Activated naive CD4-positive, alpha-beta T cell treated with anti-CD3 and anti-CD28 coated beads, Interleukin-2, amount 50 U/mL, for 24 hours (primary cell): ENCODE data around the gene OGDH.

Source experiments
- H3K27ac Mint-ChIP-seq: one replicate; pipeline ENCODE4 v1.8.0; 2021; ENCODE audit warnings: mild to moderate bottlenecking, mixed read lengths
- H3K27me3 Mint-ChIP-seq: one replicate; pipeline ENCODE4 v1.8.0; 2021; ENCODE audit warnings: mixed read lengths
- H3K36me3 Mint-ChIP-seq: one replicate; pipeline ENCODE4 v1.8.0; 2021; ENCODE audit warnings: mixed read lengths
- H3K4me1 Mint-ChIP-seq: one replicate; pipeline ENCODE4 v1.8.0; 2021; ENCODE audit warnings: mixed read lengths
- H3K4me3 Mint-ChIP-seq: one replicate; pipeline ENCODE4 v1.8.0; 2021; ENCODE audit warnings: mild to moderate bottlenecking, mixed read lengths
- H3K9me3 Mint-ChIP-seq: one replicate; pipeline ENCODE4 v1.8.0; 2021; ENCODE audit warnings: mixed read lengths

OGDH gene

DNA sequence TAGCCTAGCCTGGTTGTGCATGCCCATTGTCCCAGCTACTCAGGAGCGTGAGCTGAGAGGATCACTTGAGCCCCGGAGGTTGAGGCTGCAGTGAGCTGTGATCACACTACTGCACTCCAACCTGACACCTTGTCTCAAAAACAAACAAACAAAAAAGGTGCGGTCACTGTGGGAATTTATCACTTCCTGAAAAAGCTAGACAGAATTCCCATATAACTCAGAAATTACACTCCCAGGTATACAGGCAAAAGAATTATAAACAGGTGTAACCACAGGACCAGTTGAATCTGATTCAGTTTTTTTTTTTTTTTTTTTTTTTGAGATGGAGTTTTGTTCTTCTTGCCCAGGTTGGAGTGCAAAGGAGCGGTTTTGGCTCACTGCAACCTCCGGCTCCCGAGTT is 3.2 kb upstream of the OGDH start:
- Mint-ChIP-seq H3K27ac (no peak overlapping the region), H3K9me3 (no peaks in the 10 kb centered on the region), H3K4me3 (no peak overlapping the region), H3K4me1 (peaks cover 20% of the 10 kb centered on the region), H3K27me3 (no peaks in the 10 kb centered on the region), H3K36me3 (peaks cover 3% of the 10 kb centered on the region)

DNA sequence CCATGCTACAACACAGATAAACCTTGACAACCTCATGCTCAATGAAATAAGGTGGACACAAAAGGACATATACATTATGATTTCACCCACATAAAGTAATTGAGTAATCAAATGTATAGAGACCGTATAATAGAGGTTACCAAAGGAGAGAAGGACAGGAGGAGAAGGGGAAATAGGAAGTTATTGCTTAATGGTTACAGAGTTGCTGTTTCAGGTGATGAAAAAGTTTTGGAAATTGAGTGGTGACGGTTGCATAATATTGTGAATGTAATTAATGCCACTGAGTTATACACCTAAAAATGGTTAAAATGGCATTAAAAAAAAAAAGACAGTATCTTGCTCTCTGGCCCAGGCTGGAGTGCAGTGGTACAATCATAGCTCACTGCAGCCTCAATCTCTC is 1.5 kb upstream of the OGDH start:
- Mint-ChIP-seq H3K9me3 (no peaks in the 10 kb centered on the region), H3K4me3 (peak overlapping the region; percentile 61), H3K4me1 (peaks cover 33% of the 10 kb centered on the region), H3K36me3 (peaks cover 3% of the 10 kb centered on the region), H3K27me3 (no peaks in the 10 kb centered on the region), H3K27ac (no peak overlapping the region)

DNA sequence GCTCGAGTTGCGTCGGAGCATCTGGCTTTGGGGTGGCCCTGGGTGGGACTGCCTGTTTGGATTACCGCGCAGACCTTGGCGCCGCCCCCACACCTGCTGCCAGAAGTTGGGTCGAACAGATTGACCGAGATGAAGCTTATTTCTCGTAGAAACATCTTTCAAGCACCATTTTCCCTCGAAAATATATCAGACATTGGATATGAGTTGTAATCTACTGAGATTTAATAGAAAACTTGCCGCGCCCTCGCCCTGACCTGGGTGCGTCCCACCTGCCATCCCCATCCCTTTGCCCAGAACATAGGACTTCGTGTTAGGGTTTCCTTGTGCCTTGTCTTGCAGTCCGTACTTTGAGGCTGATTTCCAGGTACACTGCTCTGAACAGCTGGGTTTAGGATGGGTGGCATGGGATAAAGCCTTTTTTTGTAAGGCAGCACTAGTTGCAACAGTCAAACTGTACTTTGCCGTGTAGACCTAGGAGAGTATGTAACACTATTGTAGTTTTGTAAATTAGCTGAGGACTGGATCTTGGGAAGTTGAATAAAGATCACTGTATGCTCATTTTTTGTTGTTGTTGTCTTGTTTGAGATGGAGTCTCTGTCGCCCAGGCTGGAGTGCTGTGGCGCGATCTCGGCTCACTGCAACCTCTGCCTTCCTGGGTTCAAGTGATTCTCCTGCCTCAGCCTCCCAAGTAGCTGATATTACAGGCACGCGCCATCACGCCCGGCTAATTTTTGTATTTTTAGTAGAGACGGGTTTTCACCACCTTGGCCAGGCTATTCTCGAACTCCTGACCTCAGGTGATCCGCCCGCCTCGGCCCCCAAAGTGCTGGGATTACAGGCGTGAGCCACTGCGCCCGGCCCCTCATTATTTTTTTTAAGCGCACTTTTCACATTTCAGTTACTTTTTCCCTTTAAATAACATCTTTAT is 978 bp downstream of the OGDH start:
- H3K4me3 Mint-ChIP-seq: peak overlapping the region; percentile 98
- H3K9me3 Mint-ChIP-seq: no peaks in the 10 kb centered on the region
- no peaks in the 10 kb centered on the region for H3K27me3 Mint-ChIP-seq
- H3K27ac Mint-ChIP-seq: peak overlapping the region; percentile 99
- H3K4me1 Mint-ChIP-seq: peaks cover 42% of the 10 kb centered on the region
- H3K36me3 Mint-ChIP-seq: peaks cover 3% of the 10 kb centered on the region

DNA sequence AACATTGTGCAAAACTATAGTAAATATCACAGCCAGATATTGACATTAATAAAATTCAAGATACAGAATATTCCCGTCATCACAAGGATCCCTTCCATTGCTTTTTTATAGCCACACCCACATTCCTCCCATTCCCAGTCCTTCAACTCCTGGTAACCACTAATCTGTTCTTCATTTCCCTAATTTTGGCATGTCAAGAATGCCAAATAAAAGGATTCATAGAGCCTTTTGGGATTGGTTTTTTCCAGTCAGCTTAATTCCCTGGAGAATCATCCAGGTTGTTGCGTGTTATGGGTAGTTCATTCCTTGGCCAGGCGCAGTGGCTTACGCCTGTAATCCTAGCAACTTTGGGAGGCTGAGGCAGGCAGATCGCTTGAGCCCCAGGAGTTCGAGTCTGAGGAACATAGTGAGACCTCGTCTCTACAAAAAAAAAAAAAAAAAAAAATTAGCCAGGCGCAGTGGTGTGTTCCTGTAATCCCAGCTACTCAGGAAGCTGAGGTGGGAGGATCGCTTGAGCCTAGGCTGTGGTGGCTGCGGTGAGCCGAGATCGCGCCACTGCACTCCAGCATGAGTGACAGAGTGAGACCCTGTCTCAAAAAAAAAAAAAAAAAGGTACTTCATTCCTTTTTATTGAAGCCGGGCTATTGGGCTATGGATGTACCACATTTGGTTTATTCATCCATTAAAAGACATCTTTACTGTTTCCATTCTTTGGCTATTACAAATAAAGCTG is 2.7 kb downstream of the OGDH start:
- Mint-ChIP-seq H3K36me3 (peaks cover 3% of the 10 kb centered on the region), H3K9me3 (no peaks in the 10 kb centered on the region), H3K27me3 (no peaks in the 10 kb centered on the region), H3K4me3 (peak overlapping the region; percentile 36), H3K4me1 (peaks cover 46% of the 10 kb centered on the region), H3K27ac (no peak overlapping the region)

DNA sequence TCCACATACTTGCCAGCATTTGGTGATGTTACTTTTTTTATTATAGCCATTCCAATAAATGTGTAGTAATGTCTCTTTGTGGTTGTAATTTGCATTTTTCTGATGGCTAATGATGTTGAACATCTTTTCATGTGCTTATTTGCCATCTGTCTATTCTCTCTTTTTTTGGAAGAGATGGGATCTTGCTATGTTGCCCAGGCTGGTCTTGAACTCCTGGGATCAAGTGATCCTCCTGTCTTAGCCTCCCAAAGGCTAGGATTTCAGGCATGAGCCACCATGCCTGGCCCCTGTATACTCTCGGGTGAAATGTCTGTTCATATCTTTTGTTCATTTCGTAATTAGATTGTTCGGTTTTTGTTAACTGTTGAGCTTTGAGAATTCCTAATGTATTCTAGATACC is 3.4 kb downstream of the OGDH start:
- H3K36me3 Mint-ChIP-seq: peaks cover 7% of the 10 kb centered on the region
- H3K27me3 Mint-ChIP-seq: no peaks in the 10 kb centered on the region
- H3K4me1 Mint-ChIP-seq: peaks cover 54% of the 10 kb centered on the region
- H3K9me3 Mint-ChIP-seq: no peaks in the 10 kb centered on the region
- H3K27ac Mint-ChIP-seq: no peak overlapping the region
- no peak overlapping the region for H3K4me3 Mint-ChIP-seq

DNA sequence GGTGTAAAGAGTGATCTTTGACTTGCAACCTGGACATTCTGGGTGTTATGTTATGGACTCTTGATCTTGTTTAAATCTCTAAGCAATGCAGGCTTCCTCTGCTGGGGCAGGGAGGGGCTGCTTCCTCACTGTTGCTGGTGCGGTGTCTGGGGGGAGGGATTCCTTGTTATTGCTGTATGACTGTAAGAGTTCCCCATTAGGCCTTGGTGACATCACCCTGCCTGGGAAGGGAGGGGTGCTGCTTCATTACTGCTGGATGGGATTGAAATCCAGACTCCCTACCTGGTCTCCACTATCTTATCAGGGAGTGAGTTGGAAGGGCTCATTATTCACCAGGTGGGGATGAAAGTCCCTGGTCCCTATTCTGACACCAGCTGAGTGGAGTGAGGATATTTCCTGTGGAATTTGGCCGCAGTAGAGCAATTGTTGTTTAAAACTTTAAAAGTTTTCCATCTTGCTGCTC is 8.8 kb downstream of the OGDH start:
- no peaks in the 10 kb centered on the region for H3K27me3 Mint-ChIP-seq
- H3K36me3 Mint-ChIP-seq: peaks cover 7% of the 10 kb centered on the region
- peak overlapping the region; percentile 71 for H3K27ac Mint-ChIP-seq
- peaks cover 67% of the 10 kb centered on the region for H3K4me1 Mint-ChIP-seq
- H3K4me3 Mint-ChIP-seq: peak overlapping the region; percentile 21
- no peaks in the 10 kb centered on the region for H3K9me3 Mint-ChIP-seq

DNA sequence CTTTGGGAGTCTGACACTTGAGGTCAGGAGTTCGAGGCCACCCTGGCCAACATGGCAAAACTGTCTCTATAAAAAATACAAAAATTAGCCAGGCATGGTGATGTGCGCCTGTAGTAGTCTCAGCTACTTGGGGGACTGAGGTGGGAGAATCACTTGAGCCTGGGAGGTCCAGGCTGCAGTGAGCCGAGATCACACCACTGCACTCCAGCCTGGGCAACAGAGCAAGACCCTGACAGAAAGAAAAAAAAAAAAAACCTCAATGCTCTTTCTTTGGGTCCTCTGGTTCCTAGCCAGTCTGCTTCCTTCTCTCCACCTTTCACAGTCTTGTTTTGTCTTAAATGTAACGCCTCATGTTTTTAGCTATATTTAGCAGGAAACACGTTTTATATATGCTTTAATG is 9.4 kb downstream of the OGDH start:
- H3K36me3 Mint-ChIP-seq: peaks cover 7% of the 10 kb centered on the region
- H3K4me1 Mint-ChIP-seq: peaks cover 67% of the 10 kb centered on the region
- no peaks in the 10 kb centered on the region for H3K27me3 Mint-ChIP-seq
- H3K9me3 Mint-ChIP-seq: no peaks in the 10 kb centered on the region
- H3K4me3 Mint-ChIP-seq: no peak overlapping the region
- no peak overlapping the region for H3K27ac Mint-ChIP-seq

DNA sequence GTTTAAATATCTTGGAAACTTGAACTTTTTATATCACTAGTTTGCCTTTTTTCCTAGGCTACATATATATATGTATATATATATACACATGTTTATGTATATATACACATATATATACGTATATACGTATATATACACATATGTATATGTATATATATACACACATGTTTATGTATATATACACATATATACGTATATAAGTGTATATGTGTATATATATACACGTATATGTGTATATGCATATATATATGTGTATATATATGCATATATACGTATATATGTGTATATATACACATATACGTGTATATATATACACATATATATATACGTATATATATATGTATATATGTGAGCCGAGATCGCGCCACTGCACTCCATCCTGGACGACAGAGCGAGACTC is 10.1 kb downstream of the OGDH start:
- no peak overlapping the region for H3K27ac Mint-ChIP-seq
- H3K27me3 Mint-ChIP-seq: no peaks in the 10 kb centered on the region
- H3K4me1 Mint-ChIP-seq: peaks cover 74% of the 10 kb centered on the region
- peaks cover 7% of the 10 kb centered on the region for H3K36me3 Mint-ChIP-seq
- H3K4me3 Mint-ChIP-seq: no peak overlapping the region
- H3K9me3 Mint-ChIP-seq: no peaks in the 10 kb centered on the region

DNA sequence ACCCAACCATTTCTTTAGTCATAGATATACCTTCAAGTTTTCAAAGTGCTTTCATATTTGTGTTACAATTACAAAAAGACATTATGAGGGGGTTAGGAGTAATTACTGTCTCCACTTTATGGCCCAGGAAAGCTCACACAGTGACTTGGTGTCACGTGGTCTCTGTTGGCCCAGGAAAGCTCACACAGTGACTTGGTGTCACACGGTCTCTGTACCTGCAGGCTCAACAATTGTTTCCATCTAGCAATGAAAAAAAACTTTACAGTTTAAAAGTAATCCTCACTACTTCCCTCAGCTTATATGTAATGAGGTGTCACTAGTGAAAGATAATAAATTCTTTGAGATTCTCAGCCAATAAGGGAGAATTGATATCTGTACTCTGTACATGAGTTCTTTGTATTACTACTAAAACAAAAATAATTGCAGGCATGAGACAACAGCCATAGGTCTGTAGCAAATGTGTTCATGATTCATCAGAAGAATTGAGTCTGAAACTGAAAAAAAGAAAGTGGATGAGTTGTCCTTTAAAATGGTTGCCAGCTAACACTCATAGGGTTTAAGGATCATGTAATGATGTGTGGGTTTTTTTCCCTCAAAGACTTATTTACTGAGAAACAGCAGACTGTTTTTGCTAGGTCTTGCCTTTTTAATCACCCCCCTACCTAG is 10.9 kb downstream of the OGDH start:
- H3K4me1 Mint-ChIP-seq: peaks cover 77% of the 10 kb centered on the region
- peak overlapping the region; percentile 96 for H3K27ac Mint-ChIP-seq
- no peaks in the 10 kb centered on the region for H3K9me3 Mint-ChIP-seq
- no peaks in the 10 kb centered on the region for H3K27me3 Mint-ChIP-seq
- H3K36me3 Mint-ChIP-seq: peaks cover 7% of the 10 kb centered on the region
- peak overlapping the region; percentile 66 for H3K4me3 Mint-ChIP-seq

DNA sequence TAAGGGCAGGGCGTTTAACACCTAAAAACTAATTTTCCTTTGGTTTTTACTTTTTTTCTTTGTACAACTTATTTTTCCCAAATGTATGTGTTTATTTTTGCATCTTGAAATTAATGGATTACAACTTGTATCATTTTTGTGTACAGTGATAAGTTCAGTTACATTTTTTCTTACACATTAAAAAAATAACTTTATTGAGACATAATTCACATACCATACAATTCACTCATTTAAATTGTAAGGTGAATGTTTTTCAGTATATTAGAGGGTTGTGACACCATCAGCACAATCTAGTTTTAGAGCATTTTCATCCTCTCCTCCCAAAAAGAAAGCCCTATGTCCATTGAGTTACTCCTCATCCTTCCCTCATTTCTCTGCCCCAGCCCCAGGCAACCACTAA is 11.6 kb downstream of the OGDH start:
- H3K4me3 Mint-ChIP-seq: peak overlapping the region; percentile 62

DNA sequence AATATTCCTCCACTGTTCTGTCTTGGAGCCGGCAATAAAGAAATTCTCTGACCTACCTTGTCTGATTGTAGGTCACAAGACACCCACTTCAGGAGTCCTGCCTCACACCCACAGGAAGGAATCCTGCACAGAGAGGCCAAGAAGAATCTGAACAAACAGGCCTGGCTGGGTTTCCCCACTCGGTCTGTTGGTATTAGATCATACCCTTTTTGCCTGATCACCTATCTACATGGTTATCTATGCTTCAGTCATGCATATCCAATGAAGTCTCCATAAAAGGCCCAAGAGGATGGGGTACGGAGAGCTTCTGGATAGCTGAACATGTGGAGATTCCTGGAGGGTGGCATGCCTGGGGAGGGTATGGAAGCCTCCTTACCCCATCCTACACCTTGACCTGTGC is 12.3 kb downstream of the OGDH start:
- Mint-ChIP-seq H3K4me1 (peaks cover 87% of the 10 kb centered on the region), H3K27ac (peak overlapping the region; percentile 90), H3K4me3 (peak overlapping the region; percentile 11), H3K36me3 (peaks cover 7% of the 10 kb centered on the region), H3K9me3 (no peaks in the 10 kb centered on the region), H3K27me3 (no peaks in the 10 kb centered on the region)

More for the DNA sequence above, 11.6 kb downstream of the OGDH start:
- peaks cover 83% of the 10 kb centered on the region for H3K4me1 Mint-ChIP-seq
- no peaks in the 10 kb centered on the region for H3K27me3 Mint-ChIP-seq
- peak overlapping the region; percentile 96 for H3K27ac Mint-ChIP-seq
- no peaks in the 10 kb centered on the region for H3K9me3 Mint-ChIP-seq
- peaks cover 7% of the 10 kb centered on the region for H3K36me3 Mint-ChIP-seq

DNA sequence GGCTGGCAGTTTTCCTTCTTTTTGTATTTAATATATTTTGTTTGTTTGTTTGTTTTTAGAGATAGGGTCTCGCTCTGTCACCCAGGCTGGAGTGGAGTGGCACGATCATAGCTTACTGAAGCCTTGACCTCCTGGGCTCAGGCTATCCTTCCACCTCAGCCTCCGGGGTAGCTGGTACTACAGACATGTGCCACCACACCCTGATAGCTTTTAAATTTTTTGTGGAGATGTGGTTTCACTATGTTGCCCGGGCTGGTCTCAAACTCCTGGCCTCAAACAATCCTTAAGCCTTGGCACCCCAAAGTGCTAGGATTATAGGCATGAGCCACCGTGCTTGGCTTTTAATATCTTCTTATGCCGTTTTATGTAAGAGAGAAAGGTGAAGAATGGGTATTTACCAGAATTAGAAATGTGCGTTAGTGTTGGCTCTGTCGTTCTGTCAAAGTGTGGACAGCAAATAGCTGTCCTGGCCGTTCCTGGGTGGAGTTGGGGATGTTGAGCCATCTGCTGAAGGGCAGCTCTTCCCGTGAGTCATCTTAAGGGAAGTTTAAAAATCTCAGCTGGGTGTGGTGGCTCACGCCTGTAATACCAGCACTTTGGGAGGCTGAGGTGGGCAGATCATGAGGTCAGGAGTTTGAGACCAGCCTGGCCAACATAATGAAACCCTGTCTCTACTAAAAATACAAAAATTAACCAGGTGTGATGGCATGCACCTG is 14.8 kb downstream of the OGDH start:
- Mint-ChIP-seq H3K4me3 (no peak overlapping the region), H3K9me3 (no peaks in the 10 kb centered on the region), H3K27ac (peak overlapping the region; percentile 35), H3K4me1 (peaks cover 78% of the 10 kb centered on the region), H3K36me3 (peaks cover 2% of the 10 kb centered on the region), H3K27me3 (no peaks in the 10 kb centered on the region)

DNA sequence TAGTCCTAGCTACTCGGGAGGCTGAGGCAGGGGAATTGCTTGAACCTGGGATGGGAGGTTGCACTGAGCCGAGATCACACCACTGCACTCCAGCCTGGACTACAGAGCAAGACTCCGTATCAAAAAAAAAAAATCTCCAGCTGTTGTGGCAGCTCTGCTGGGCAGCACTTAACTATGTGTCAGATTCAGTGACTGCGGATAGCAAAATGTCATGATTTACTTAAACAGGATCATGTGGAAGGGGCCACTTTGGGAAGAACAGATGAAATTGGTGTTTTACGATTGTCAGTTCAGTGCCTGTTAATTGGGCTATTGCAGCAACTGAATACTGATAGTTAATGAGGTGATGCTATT is 15.3 kb downstream of the OGDH start:
- no peaks in the 10 kb centered on the region for H3K27me3 Mint-ChIP-seq
- peak overlapping the region; percentile 51 for H3K27ac Mint-ChIP-seq
- H3K36me3 Mint-ChIP-seq: peaks cover 2% of the 10 kb centered on the region
- peaks cover 77% of the 10 kb centered on the region for H3K4me1 Mint-ChIP-seq
- H3K9me3 Mint-ChIP-seq: no peaks in the 10 kb centered on the region
- no peak overlapping the region for H3K4me3 Mint-ChIP-seq

DNA sequence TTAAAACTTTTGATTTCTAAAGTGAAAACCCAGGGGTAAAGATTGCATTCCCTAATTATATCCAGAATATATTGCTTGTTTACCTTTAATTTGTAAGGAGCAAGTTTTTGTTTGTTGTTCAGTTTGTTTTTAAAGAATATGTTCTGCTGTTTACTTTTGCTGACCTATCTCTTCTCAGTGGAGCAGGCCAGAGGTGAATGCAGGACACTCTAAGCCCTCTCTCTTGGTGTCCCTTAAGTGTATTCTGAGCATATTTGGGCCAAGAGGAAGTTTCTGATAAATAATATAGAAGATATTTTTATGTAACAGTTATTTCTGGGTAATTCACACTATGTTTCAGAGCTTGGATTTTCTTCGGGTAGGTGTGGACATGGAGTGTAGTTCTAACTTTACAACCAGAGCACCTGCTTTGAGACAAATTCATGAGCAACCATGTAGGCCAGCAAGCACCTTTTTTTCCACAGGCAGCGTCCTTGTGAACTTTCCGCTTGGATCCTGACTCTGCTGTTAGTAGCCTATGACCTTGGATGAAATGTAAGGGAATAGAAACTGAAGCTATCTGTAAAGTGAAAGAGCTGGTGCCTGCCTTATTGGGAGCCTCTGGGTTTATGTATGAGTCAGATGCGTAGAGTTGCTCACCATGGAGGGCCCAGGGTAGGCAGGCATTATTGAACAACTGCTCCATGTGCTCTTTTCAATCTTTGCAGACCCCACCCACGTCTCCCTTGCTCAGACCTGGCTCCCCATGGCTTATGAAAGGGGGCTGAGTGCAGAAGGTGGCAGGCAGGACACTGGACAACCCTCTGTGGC is 16.1 kb downstream of the OGDH start:
- Mint-ChIP-seq H3K4me3 (no peak overlapping the region), H3K9me3 (no peaks in the 10 kb centered on the region), H3K36me3 (no peaks in the 10 kb centered on the region), H3K27me3 (no peaks in the 10 kb centered on the region), H3K4me1 (peaks cover 69% of the 10 kb centered on the region), H3K27ac (peak overlapping the region; percentile 88)
